HL-60 (cell line): ENCODE results near the gene TULP4.
"Not testable (repeated sequence)": the region's sequence is repeated elsewhere in the genome, so short reads cannot be mapped to it uniquely, and the experiment has no call there.

Source experiments
- DNase-seq, 2 experiments: peaks; one replicate each; pipeline ENCODE4 v3.0.0-alpha.2; 2010 to 2020; ENCODE audit warnings: low read depth in 1 of 2, low spot score in 1 of 2
- H3K27ac ChIP-seq: fragments of 250-450 bp; sonication (Bioruptor Pico); replicated peaks from 2 replicates; pipeline ENCODE4 v1.5.1; 2020; ENCODE audit warnings: mild to moderate bottlenecking, moderate library complexity
- H3K27me3 ChIP-seq: fragments of 250-450 bp; sonication (Bioruptor Pico); 2 replicates; pipeline ENCODE4 v1.5.1; 2021; ENCODE audit warnings: mild to moderate bottlenecking, moderate library complexity; ENCODE audit not compliant: insufficient read depth, poor library complexity, severe bottlenecking
- H3K4me3 ChIP-seq: replicated peaks from 2 replicates; pipeline ENCODE4 v1.5.1; 2011; ENCODE audit warnings: mild to moderate bottlenecking, control low read depth, low read length; ENCODE audit not compliant: insufficient read depth
- CTCF ChIP-seq: IDR thresholded peaks from one replicate; pipeline ENCODE4 v1.5.1; 2011; ENCODE audit warnings: low read length, control low read depth, inconsistent platforms; ENCODE audit not compliant: insufficient read depth
- GABPA ChIP-seq: IDR thresholded peaks from 2 replicates; pipeline ENCODE4 v1.6.1; 2012; ENCODE audit warnings: low read depth
- POLR2AphosphoS5 ChIP-seq: IDR thresholded peaks from 2 replicates; pipeline ENCODE4 v1.6.1; 2012; ENCODE audit warnings: low read depth
- REST ChIP-seq: IDR thresholded peaks from 2 replicates; pipeline ENCODE4 v1.6.1; 2012; ENCODE audit warnings: low read depth; ENCODE audit not compliant: insufficient replicate concordance
- SPI1 ChIP-seq: IDR thresholded peaks from 2 replicates; pipeline ENCODE4 v1.6.1; 2012; ENCODE audit warnings: low read depth, mild to moderate bottlenecking, borderline replicate concordance

TULP4 gene

DNA sequence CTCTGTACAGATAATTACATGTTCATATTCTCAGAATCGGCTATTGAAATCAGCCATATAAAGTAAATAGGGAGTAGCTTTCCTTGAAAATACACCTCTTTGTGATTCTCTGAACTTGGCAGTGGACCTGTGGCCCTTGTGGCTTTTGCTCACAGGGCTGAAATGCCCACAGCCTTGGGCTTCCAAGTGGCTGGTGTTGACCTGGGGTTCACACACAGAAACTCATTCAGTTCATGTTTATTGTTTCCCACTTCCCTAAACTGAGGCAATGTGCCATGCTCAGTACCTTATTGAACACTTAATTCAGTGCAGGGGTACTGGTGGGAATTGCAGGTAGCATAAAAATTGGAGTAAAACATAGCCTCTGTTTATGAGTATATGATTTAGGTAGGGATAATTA is 19.1 kb upstream of the TULP4 start:
- no peak overlapping the region for H3K27ac ChIP-seq
- no peak for DNase-seq
- no peaks in the 10 kb centered on the region for H3K27me3 ChIP-seq
- no peak overlapping the region for H3K4me3 ChIP-seq
- TF ChIP-seq REST (no peak), SPI1 (peak; percentile 25; the same call in 1 of the 2 replicates)

GRCh38 chr6:158295976-158296853 is 16.1 kb upstream of the TULP4 start:
- not testable (repeated sequence) for H3K27me3 ChIP-seq, DNase-seq, H3K4me3 ChIP-seq, H3K27ac ChIP-seq

GRCh38 chr6:158296854-158297324 is 15.4 kb upstream of the TULP4 start:
- not testable (repeated sequence) for DNase-seq, H3K4me3 ChIP-seq, H3K27me3 ChIP-seq, H3K27ac ChIP-seq

DNA sequence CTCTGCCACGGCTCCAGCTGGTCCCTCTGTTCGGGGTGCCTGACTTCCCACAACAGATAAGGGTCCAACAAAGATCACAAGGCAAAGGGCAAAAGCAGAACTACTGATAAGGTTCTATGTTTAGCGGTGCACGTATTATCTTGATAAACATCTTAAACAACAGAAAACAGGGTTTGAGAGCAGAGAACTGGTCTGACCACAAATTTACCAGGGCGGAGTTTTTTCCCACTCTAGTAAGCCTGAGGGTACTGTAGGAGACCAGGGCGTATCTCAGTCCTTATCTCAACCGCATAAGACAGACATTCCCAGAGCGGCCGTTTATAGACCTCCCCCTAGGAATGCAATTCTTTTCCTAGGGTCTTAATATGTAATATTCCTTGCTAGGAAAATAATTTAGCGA is 14.6 kb upstream of the TULP4 start:
- DNase-seq, result not testable (repeated sequence)

DNA sequence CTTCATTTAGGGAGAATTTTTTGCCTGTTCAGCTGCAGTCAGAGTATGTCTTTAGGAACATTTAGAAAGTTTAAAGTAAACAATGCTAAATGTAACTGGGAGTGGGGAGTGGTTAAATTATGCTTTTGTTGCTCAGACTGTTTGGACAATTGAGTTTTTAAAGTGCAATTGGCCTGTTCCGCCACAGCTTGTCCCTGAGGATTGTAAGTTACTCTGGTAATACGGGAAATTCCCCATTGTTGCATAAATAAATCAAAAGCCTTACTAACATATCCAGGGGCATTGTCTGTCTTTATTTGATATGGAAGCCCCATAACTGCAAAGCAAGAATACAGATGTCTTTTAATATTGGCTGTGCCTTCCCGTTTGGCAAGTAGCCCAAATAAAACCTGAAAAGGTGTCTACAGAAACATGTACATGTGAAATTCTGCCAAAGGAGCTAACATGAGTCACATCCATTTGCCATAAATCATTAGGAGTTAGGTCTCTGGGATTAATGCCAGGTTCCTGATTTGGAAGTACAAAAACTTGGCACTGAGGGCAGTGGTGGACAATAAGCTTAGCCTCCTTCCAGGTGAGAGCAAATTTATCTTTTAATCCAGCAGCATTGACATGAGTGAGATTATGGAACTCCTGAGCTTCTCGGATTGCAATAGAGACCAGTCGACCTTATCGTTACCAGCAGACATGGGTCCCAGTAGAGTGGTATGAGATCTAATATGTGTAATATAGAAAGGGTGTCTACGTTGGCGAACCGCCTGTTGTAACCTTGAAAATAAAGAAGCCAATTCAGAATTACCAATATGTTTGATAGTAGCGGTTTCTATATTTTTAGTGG is 11.7 kb upstream of the TULP4 start:
- DNase-seq, H3K4me3 ChIP-seq, H3K27me3 ChIP-seq, H3K27ac ChIP-seq: not testable (repeated sequence)

More for the DNA sequence above, 14.6 kb upstream of the TULP4 start:
- not testable (repeated sequence) for H3K27me3 ChIP-seq, H3K27ac ChIP-seq, H3K4me3 ChIP-seq

- not testable (repeated sequence) for H3K4me3 ChIP-seq, DNase-seq, H3K27me3 ChIP-seq, H3K27ac ChIP-seq
Observed at GRCh38 chr6:158301561-158301960, 10.7 kb upstream of the TULP4 start.

- not testable (repeated sequence) for H3K4me3 ChIP-seq, H3K27ac ChIP-seq, H3K27me3 ChIP-seq, DNase-seq
Observed at GRCh38 chr6:158302195-158302796, 10.0 kb upstream of the TULP4 start.

GRCh38 chr6:158303210-158303731 is 9.0 kb upstream of the TULP4 start:
- no peak overlapping the region for H3K27ac ChIP-seq
- no peaks in the 10 kb centered on the region for H3K27me3 ChIP-seq
- H3K4me3 ChIP-seq, result no peak overlapping the region
- TF ChIP-seq REST, result no peak
- no peak for TF ChIP-seq GABPA
- TF ChIP-seq POLR2AphosphoS5, result no peak
- no peak for TF ChIP-seq SPI1
- TF ChIP-seq CTCF, result no peak
- no peak for DNase-seq
